Measurements from ENCODE around the gene PPM1M.

DNA sequence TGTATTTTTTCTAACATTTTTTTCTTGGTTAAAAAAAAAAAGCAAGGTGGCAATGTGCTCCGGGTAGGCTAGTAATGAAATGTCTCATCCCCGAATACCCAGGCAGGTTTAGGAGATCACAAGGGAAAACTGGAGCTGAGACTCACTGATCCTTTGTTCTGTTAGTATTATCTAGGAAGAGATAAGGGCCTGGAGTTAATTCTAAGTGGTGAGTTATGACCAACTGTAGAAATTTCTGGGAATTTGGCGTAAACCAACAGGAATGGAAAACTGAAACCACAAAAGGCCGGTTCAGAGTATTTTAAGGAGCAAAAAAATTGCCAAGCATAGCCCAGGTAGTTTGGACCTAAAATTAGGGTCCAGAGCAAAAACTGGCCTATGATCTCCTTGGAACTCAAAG is 12.4 kb downstream of the PPM1M start:
- no peak for TF ChIP-seq BHLHE40 (IDR thresholded peaks at IDR 0.05; ENCODE audit: borderline replicate concordance)
- no peak for TF ChIP-seq ELF4 (IDR thresholded peaks at IDR 0.05)
- TF ChIP-seq, protein P1, sequence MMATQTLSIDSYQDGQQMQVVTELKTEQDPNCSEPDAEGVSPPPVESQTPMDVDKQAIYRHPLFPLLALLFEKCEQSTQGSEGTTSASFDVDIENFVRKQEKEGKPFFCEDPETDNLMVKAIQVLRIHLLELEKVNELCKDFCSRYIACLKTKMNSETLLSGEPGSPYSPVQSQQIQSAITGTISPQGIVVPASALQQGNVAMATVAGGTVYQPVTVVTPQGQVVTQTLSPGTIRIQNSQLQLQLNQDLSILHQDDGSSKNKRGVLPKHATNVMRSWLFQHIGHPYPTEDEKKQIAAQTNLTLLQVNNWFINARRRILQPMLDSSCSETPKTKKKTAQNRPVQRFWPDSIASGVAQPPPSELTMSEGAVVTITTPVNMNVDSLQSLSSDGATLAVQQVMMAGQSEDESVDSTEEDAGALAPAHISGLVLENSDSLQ (IDR thresholded peaks at IDR 0.05): no peak
- no peak for TF ChIP-seq NFRKB (IDR thresholded peaks at IDR 0.05)
